PFSK-1 (cell line): Measurements from ENCODE around the gene ASB13.

Source experiments
- FOXP2 ChIP-seq: optimal IDR thresholded peaks from 2 replicates; pipeline ENCODE3; 2011; ENCODE audit warnings: borderline replicate concordance, control low read depth, inconsistent platforms; ENCODE audit not compliant: insufficient read depth; ENCODE audit errors: extremely low read length, extremely low read depth
- POLR2AphosphoS5 ChIP-seq: IDR thresholded peaks from 2 replicates; pipeline ENCODE4 v1.6.1; 2012; ENCODE audit warnings: low read depth, mild to moderate bottlenecking, control low read depth, low read length, moderate library complexity
- SIN3A ChIP-seq: IDR thresholded peaks from 2 replicates; pipeline ENCODE4 v1.6.1; 2012; ENCODE audit warnings: mild to moderate bottlenecking, low read length, moderate library complexity, borderline replicate concordance; ENCODE audit not compliant: insufficient read depth
- TAF1 ChIP-seq: IDR thresholded peaks from 2 replicates; pipeline ENCODE4 v1.6.1; 2012; ENCODE audit warnings: low read length, control low read depth, borderline replicate concordance; ENCODE audit not compliant: insufficient read depth
- TF ChIP-seq, protein P1 (sequence below), 2 experiments: IDR thresholded peaks; 2 replicates each; pipeline versions ENCODE4 v1.6.1 to v1.8.0; 2011 to 2012; ENCODE audit warnings: low read depth in 2 of 2, low read length in 2 of 2, control low read depth in 1 of 2, inconsistent platforms in 1 of 2, mild to moderate bottlenecking in 1 of 2, moderate library complexity in 1 of 2; ENCODE audit not compliant: insufficient read depth in 1 of 2

Gene ASB13

DNA sequence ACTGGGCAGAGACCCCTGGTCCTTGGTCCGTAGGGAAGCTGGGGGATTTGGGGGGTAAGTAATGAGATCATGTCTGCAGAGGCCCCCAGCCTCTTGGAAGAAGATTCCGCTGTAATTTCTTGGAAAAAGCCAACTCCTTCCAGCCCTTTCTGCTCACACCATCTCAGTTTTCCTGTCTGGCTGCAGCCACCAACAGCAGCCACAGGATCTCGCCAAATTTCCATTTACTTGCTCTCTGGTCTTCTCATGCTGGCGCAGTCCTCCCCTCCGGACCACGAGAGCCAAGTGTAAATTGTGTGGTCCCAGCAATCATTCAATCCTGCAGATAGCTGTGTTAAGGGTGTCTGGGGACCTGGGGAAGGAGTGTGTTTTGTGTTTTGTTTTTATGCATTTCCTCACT lies 49.6 kb downstream of the ASB13 start:
- no peak for TF ChIP-seq SIN3A
- TF ChIP-seq TAF1 = no peak
- TF ChIP-seq, protein P1, sequence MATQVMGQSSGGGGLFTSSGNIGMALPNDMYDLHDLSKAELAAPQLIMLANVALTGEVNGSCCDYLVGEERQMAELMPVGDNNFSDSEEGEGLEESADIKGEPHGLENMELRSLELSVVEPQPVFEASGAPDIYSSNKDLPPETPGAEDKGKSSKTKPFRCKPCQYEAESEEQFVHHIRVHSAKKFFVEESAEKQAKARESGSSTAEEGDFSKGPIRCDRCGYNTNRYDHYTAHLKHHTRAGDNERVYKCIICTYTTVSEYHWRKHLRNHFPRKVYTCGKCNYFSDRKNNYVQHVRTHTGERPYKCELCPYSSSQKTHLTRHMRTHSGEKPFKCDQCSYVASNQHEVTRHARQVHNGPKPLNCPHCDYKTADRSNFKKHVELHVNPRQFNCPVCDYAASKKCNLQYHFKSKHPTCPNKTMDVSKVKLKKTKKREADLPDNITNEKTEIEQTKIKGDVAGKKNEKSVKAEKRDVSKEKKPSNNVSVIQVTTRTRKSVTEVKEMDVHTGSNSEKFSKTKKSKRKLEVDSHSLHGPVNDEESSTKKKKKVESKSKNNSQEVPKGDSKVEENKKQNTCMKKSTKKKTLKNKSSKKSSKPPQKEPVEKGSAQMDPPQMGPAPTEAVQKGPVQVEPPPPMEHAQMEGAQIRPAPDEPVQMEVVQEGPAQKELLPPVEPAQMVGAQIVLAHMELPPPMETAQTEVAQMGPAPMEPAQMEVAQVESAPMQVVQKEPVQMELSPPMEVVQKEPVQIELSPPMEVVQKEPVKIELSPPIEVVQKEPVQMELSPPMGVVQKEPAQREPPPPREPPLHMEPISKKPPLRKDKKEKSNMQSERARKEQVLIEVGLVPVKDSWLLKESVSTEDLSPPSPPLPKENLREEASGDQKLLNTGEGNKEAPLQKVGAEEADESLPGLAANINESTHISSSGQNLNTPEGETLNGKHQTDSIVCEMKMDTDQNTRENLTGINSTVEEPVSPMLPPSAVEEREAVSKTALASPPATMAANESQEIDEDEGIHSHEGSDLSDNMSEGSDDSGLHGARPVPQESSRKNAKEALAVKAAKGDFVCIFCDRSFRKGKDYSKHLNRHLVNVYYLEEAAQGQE (IDR thresholded peaks at IDR 0.05; ENCODE audit: insufficient read depth in 1 of 2, low read depth in 2 of 2, low read length in 2 of 2) = no peak
- no peak for TF ChIP-seq POLR2AphosphoS5
- no peak for TF ChIP-seq FOXP2

DNA sequence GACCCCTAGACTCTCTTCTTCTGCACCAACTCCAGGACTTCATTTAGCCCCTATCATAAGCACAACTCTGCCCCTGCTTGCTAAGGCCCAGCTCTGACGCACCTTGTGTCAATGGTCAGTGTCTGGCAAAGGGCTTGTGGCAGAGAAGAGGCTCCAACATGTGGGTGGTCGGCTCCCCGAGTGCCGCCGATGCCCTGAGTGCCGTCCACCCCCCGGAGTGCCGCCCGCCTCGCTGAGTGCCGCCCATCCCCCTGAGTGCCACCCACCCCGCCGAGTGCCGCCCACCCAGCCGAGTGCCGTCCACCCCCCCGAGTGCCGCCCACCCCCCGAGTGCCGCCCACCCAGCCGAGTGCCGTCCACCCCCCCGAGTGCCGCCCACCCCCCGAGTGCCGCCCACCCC lies 50.3 kb downstream of the ASB13 start:
- TF ChIP-seq, protein P1 (IDR thresholded peaks at IDR 0.05; ENCODE audit: insufficient read depth in 1 of 2, low read depth in 2 of 2, low read length in 2 of 2) = no peak
- TF ChIP-seq SIN3A = no peak
- TF ChIP-seq TAF1 = no peak
- no peak for TF ChIP-seq POLR2AphosphoS5
- TF ChIP-seq FOXP2 = no peak

DNA sequence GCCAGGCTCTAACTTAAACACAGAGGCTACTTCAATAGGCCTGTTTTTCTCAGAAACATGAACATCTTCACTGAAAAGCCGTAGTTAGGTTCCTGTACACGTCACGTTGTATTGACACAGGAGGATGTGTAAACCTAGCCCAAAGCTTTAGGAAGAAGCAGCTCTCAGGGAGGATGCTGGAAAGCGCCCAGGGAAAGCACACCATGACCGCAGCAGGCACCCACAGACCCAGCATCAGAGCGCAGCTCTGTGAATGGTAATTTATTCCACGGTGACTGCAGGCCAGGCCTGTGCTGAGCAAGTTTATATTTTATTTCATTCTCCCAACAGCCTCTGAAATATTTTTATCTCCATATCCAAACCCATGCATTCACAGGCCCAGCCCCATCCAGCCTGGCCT lies 51.1 kb downstream of the ASB13 start:
- TF ChIP-seq FOXP2 (no peak), SIN3A (no peak), TAF1 (no peak), POLR2AphosphoS5 (no peak)
- TF ChIP-seq, protein P1 (IDR thresholded peaks at IDR 0.05; ENCODE audit: insufficient read depth in 1 of 2, low read depth in 2 of 2, low read length in 2 of 2) = no peak

DNA sequence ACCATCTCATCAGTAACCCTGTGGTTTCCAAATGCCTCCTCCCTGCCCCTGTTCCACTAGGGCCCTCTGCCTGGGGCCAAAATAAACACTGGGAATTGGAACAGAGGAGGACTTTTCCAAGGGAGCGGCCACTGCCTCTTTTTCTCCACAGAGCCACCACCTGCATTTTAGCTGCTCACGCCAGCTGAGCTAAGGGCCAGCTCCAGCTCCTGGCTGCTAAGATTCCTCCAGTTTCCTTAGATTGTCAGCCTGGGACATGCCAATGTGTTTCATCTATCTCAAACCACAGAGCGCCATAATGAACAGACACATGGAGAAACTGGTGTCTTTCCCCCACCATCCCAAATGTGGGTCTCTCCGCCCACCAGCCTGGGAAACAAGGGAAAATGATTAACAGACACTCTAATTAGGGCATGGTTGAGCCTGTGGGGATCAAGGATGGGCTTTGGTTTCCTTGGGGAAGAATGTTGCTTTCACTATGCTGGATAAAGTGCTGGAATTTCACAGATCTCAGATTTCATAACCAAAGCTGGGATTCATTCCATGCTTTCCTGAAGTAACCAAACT lies 52.2 kb downstream of the ASB13 start:
- TF ChIP-seq, protein P1 (IDR thresholded peaks at IDR 0.05; ENCODE audit: insufficient read depth in 1 of 2, low read depth in 2 of 2, low read length in 2 of 2) = no peak
- TF ChIP-seq POLR2AphosphoS5 = no peak
- TF ChIP-seq FOXP2 = no peak
- TF ChIP-seq SIN3A = no peak
- TF ChIP-seq TAF1 = no peak
